AG09309 (cell line): ENCODE results near the gene DPYSL5.

Experiments
- DNase-seq: peaks from one replicate; pipeline ENCODE4 v3.0.0-alpha.2; 2010; ENCODE audit warnings: low read depth
- H3K4me3 ChIP-seq: 2 replicates; pipeline ENCODE4 v1.5.1; 2011; ENCODE audit warnings: mild to moderate bottlenecking, low read depth, low read length, moderate library complexity; ENCODE audit not compliant: control insufficient read depth
- TF ChIP-seq, protein P1 (sequence below): IDR thresholded peaks from 2 replicates; pipeline ENCODE4 v1.5.1; 2011; ENCODE audit warnings: mild to moderate bottlenecking, low read depth, low read length, inconsistent platforms; ENCODE audit not compliant: insufficient read depth, control insufficient read depth; ENCODE audit errors: missing control alignments

Gene DPYSL5

DNA sequence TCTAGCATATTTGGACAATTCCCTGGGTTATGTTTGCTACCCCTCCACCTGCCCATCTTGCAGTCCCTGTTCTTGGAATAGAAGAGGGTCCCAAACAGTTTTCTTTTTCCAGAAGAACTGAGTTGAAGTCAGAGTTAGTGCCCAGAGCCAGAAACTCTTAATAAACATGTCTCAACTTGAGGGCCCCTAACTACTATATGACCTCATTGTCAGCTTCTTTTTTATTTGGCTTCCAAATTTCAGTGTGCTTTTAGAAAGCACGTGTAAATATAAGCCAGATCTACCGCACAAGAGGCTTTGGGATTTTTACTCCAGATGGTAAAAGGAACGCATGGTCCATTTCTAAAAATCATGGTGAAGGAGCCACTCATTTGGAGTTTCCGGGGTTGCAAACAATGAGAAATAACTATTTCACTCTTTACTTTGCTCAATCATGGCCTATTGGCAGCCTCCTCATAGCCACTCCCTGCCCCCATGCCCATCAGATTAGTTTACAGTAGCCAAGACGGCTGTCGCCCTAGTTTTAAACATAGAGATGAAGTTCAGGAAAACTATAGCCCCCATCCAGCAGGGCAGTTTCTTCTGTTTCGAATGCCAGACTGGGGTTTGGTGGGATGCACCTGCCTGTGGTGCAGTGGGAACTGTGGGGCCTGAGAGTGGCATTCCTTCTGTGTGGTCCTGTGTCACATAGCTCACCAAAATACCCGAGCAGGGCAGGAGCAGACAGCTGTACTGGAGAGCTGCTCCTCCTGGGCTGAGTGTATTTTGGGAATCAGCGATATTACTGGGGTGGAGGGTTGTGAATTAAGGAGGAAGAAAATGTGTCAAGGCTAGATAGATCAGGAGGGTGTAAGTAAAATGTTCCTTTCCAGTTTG, 124.2 kb downstream of the DPYSL5 start:
- DNase-seq = no peak
- TF ChIP-seq, protein P1, sequence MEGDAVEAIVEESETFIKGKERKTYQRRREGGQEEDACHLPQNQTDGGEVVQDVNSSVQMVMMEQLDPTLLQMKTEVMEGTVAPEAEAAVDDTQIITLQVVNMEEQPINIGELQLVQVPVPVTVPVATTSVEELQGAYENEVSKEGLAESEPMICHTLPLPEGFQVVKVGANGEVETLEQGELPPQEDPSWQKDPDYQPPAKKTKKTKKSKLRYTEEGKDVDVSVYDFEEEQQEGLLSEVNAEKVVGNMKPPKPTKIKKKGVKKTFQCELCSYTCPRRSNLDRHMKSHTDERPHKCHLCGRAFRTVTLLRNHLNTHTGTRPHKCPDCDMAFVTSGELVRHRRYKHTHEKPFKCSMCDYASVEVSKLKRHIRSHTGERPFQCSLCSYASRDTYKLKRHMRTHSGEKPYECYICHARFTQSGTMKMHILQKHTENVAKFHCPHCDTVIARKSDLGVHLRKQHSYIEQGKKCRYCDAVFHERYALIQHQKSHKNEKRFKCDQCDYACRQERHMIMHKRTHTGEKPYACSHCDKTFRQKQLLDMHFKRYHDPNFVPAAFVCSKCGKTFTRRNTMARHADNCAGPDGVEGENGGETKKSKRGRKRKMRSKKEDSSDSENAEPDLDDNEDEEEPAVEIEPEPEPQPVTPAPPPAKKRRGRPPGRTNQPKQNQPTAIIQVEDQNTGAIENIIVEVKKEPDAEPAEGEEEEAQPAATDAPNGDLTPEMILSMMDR = no peak
- H3K4me3 ChIP-seq = no peak overlapping the region

DNA sequence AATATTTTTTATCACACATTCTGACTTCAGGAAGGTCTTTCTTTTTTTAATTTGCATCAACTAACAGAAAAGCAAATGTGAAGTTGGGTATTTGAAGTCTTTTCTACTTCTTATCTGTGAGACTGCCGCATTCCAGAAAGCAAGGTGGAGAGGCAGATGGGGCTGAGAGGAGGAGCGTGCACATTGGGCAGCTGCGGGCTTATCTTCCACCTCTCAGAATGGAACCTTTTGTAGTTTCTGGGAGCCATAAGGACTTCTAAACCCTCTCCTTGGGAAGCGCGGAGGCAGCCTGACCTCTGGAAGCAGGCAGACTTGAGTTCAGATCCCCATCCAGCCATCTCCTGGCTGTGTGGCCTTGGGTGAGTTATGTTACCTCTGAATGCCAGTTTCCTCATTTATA, 126.4 kb downstream of the DPYSL5 start:
- DNase-seq = no peak
- H3K4me3 ChIP-seq = no peak overlapping the region
- TF ChIP-seq, protein P1 = no peak

DNA sequence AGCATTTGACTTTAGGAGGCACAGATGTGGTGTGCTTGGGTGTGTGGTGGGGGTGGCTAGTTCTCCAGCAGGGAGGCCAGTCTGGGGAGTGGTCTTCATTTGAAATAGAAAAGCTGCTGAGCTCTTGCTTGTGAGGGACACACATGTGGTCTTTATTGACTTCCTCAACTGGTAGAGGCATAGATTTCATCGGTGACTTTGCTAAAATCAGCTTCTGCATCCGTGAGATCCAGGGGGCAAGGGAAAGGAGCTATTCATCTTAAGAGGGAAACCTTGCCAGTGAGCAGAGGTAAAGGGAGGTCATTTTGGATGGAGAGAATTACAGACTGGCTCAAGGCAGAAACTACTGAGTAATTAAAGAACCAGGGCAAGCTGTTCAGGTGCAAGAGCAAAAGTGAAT, 127.2 kb downstream of the DPYSL5 start:
- no peak for DNase-seq
- TF ChIP-seq, protein P1 = no peak
- no peak overlapping the region for H3K4me3 ChIP-seq

DNA sequence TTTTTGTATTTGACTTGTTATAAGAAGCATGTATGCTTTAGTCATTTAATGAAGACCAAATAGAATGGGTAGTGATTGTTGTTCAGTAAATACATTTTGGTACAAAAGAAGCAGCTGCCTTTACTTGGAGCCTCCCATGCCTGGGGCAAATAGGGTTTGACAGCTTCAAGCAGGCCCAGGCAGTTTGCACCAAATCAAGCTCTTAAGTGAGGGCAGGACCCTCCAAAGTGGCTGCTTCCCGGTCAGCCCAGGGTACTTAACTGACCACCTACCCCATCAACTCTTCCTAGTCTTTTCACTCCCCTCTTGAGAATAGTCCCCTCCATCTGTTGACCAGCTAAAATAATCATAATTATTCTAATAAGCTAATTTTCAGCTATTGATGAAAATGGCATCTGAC, 127.7 kb downstream of the DPYSL5 start:
- H3K4me3 ChIP-seq = no peak overlapping the region
- TF ChIP-seq, protein P1 = no peak

DNA sequence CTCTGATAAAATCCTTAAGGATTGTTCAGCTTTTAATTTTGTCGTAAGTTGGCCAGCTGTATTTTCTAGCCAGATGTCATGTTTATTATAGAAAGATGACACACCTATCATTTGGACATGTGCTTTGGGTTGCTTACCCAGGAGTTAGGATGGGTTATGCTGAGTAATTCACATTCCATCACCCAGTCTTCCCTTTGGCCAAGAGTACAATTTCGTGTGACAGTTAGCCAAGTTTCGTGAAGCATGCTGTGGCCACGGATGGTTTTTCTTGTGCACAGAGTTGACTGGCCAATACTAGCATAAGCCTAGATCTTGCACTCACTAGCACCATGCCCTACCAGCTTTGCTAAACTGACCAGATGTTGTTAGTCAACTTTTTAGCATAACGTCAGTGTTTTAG, 128.3 kb downstream of the DPYSL5 start:
- DNase-seq = no peak
- no peak overlapping the region for H3K4me3 ChIP-seq
- TF ChIP-seq, protein P1 = no peak

More for the DNA sequence above, 127.7 kb downstream of the DPYSL5 start:
- no peak for DNase-seq

DNA sequence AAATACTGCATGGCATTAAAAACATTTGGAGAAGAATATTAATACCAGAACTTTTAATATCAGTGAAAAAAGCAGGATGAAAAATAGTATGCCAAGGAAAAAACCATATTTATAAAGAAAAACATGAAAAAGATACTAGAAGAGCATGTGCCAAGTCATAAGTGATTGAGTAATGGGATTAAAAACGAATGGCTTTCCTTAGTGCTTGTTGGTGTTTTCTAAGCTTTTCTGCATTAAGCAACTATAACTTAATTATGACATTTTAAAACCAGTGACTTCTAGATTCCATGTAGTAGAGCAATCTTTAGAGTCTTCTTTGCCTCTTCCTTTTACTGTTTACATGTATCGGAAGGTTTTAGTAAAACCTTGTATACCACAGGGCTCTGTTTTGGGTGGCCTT, 129.1 kb downstream of the DPYSL5 start:
- no peak overlapping the region for H3K4me3 ChIP-seq
- TF ChIP-seq, protein P1 = no peak
- no peak for DNase-seq
